ENCODE measurements around the gene UBE2C. TPM values are rescaled to one million over a fixed set of nuclear protein-coding genes. Genes with fewer than 3 reads are reported as not detected.

Gene UBE2C
- total RNA-seq, 4 donors from 2014 or later: 0.84 TPM; not detected in 3

DNA sequence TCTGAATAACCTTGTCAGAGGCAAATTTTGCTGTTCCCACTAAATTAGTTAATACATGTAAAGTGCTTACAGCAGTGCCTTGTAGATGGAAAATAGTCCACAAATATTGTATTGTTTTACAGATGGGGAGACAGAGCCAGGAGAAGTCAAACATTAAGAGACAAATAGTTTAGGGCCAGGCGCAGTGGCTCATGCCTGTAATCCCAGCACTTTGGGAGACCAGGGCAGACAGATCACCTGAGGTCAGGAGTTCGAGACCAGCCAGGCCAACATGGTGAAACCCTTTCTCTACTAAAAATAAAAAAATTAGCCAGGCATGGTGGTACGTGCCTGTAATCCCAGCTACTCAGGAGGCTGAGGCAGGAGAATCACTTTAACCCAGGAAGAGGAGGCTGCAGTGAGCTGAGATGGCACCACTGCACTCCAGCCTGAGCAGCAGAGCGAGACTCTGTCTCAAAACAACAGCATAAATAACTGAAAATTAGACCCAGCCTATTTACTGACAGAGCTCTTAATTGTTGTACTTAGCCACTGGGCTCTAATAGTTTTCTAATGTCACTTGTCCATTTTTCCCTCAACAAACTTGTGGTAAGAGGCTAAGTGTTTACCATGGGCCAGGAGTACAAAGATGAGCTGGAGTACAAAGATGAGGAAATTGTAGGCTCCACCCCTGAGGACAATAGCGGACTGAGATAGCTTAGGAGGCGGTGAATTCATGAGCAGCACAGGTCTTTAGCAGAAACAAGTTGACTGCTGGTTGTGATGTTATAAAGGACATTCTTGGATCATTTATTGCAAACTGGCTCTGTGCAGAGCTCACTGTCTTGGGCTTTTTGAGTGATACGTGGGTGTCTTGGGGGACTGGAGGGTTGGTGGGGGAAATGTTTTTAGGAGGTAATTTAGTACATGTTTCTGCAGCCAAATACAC is 51.4 kb downstream of the UBE2C start:
- ATAC-seq: no peak
- TF ChIP-seq, protein P1, sequence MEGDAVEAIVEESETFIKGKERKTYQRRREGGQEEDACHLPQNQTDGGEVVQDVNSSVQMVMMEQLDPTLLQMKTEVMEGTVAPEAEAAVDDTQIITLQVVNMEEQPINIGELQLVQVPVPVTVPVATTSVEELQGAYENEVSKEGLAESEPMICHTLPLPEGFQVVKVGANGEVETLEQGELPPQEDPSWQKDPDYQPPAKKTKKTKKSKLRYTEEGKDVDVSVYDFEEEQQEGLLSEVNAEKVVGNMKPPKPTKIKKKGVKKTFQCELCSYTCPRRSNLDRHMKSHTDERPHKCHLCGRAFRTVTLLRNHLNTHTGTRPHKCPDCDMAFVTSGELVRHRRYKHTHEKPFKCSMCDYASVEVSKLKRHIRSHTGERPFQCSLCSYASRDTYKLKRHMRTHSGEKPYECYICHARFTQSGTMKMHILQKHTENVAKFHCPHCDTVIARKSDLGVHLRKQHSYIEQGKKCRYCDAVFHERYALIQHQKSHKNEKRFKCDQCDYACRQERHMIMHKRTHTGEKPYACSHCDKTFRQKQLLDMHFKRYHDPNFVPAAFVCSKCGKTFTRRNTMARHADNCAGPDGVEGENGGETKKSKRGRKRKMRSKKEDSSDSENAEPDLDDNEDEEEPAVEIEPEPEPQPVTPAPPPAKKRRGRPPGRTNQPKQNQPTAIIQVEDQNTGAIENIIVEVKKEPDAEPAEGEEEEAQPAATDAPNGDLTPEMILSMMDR (IDR thresholded peaks at IDR 0.05 in 4 of 5, conservative IDR thresholded peaks at IDR 0.05 in 1 of 5): no peak
- TF ChIP-seq POLR2A (IDR thresholded peaks at IDR 0.05): no peak
- DNase-seq: no peak
- intact Hi-C loops (cut with DNase I; ENCODE audit: low total_unique reads): no loop called here
- Histone ChIP-seq H3K4me3 (no peak overlapping the region), H3K36me3 (no peaks in the 10 kb centered on the region), H3K9me3 (no peaks in the 10 kb centered on the region), H3K27ac (no peak overlapping the region), H3K4me1 (peaks cover 0 to 4% of the 10 kb centered on the region in 2 donors), H3K27me3 (no peaks in the 10 kb centered on the region)
- in situ Hi-C loops (cut with MboI; ENCODE audit: low sequenced_read_pairs in 4 of 4): no loop called here

DNA sequence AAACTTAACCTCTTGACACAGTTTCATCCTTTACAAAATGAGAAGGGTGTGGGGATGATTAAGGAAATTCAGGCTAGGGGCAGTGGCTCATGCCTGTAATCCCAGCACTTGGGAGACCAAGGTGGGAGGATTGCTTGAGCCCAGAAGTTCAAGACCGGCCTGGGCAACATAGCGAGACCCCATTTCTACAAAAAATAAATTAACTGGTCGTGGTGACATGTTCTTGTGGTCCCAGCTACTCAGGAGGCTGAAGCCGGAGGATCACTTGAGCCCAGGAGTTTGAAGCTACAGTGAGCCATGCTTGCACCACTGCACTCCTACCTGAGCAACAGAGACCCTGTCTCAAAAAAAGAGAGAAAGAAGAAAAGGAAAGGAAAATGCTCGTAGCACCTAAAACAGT is 54.0 kb downstream of the UBE2C start:
- Histone ChIP-seq H3K9me3 (no peaks in the 10 kb centered on the region), H3K27me3 (no peaks in the 10 kb centered on the region), H3K27ac (no peak overlapping the region), H3K4me3 (no peak overlapping the region), H3K4me1 (no peaks in the 10 kb centered on the region), H3K36me3 (no peaks in the 10 kb centered on the region)
- TF ChIP-seq, protein P1 (IDR thresholded peaks at IDR 0.05 in 4 of 5, conservative IDR thresholded peaks at IDR 0.05 in 1 of 5): no peak
- TF ChIP-seq POLR2A (IDR thresholded peaks at IDR 0.05): no peak
- in situ Hi-C loops (cut with MboI; ENCODE audit: low sequenced_read_pairs in 4 of 4): no loop called here
- ATAC-seq (no peak), DNase-seq (no peak)
- intact Hi-C loops (cut with DNase I; ENCODE audit: low total_unique reads): no loop called here

Other genes with a start within 250 kb of the UBE2C start
- gene WFDC8, start 233.4 kb upstream of the UBE2C start, total RNA-seq: not detected
- not detected for gene WFDC10A, start 182.9 kb upstream of the UBE2C start, total RNA-seq
- not detected for gene WFDC9, start 181.4 kb upstream of the UBE2C start, total RNA-seq
- gene WFDC11, start 142.4 kb upstream of the UBE2C start, total RNA-seq: not detected
- not detected for gene WFDC13, start 110.6 kb upstream of the UBE2C start, total RNA-seq
- gene WFDC10B, start 107.6 kb upstream of the UBE2C start, total RNA-seq: not detected
- gene SPINT4, start 90.3 kb upstream of the UBE2C start, total RNA-seq: not detected
- not detected for gene WFDC3, start 20.8 kb upstream of the UBE2C start, total RNA-seq
- 10 to 100 TPM; 26.1 to 41.9 (median 36.4) TPM for gene DNTTIP1, start 20.7 kb upstream of the UBE2C start, total RNA-seq
- gene TNNC2, start 14.7 kb downstream of the UBE2C start, total RNA-seq: 1,000 to 10,000 TPM; 2,919 to 3,968 (median 3,006) TPM
- gene SNX21, start 21.2 kb downstream of the UBE2C start, total RNA-seq: 100 to 1,000 TPM in 2 of 4 donors, 10 to 100 TPM in 2; 35.8 to 114 (median 79.0) TPM
- 10 to 100 TPM; 32.3 to 66.2 (median 41.4) TPM for gene ACOT8, start 44.7 kb downstream of the UBE2C start, total RNA-seq
- 1 to 10 TPM; 1.3 to 3.3 (median 2.1) TPM for gene ZSWIM3, start 45.0 kb downstream of the UBE2C start, total RNA-seq
- 1 to 10 TPM; 5.7 to 8.5 (median 6.9) TPM for gene ZSWIM1, start 68.6 kb downstream of the UBE2C start, total RNA-seq
- gene SPATA25, start 75.0 kb downstream of the UBE2C start, total RNA-seq: 1 to 10 TPM in 2 of 4 donors, under 1 TPM in 1, not detected in 1; 0.71 to 4.1 (median 1.8) TPM
- 10 to 100 TPM in 2 of 4 donors, 1 to 10 TPM in 2; 4.9 to 24.1 (median 10.2) TPM for gene NEURL2, start 78.6 kb downstream of the UBE2C start, total RNA-seq
- 10 to 100 TPM; 21.9 to 59.2 (median 46.2) TPM for gene CTSA, start 78.7 kb downstream of the UBE2C start, total RNA-seq
- gene PLTP, start 99.5 kb downstream of the UBE2C start, total RNA-seq: 10 to 100 TPM; 22.2 to 77.3 (median 37.3) TPM
- 10 to 100 TPM; 32.1 to 51.2 (median 37.0) TPM for gene PCIF1, start 122.0 kb downstream of the UBE2C start, total RNA-seq
- gene ZNF335, start 159.6 kb downstream of the UBE2C start, total RNA-seq: 10 to 100 TPM in 3 of 4 donors, 1 to 10 TPM in 1; 8.3 to 19.1 (median 12.7) TPM
- 1 to 10 TPM in 1 of 4 donors, under 1 TPM in 3; 0.51 to 1.4 (median 0.67) TPM for gene MMP9, start 196.3 kb downstream of the UBE2C start, total RNA-seq
- not detected for gene SLC12A5, start 216.6 kb downstream of the UBE2C start, total RNA-seq